H1 (cell line): ENCODE measurements around the gene TRAF3. TPM values are rescaled to one million over a fixed set of nuclear protein-coding genes. Genes with fewer than 3 reads are reported as not detected.

ENCODE experiments used
- CTCF ChIA-PET: fragments of 300-600 bp; sonication (Branson Sonifier 250); formaldehyde crosslinking; loops from one replicate; lab custom pipeline; 2021; ENCODE audit not compliant: partially characterized antibody; lab: Charles Lee
- POLR2A ChIA-PET: fragments of 300-600 bp; sonication (Branson Sonifier 250); formaldehyde crosslinking; loops from one replicate; lab custom pipeline; 2021; ENCODE audit warnings: inconsistent platforms; ENCODE audit not compliant: partially characterized antibody; lab: Charles Lee
- DNase-seq, 2 experiments: peaks; one replicate each; pipeline versions ENCODE4 v3.0.0 to v3.0.0-alpha.2; 2010 to 2022; ENCODE audit warnings: low spot score in 2 of 2, low read depth in 1 of 2, mixed read lengths in 1 of 2
- FAIRE-seq: peaks from 2 replicates; lab custom pipeline; 2011; peaks lifted over from hg19 to GRCh38; lab: Jason Lieb, UNC
- H2AFZ ChIP-seq: 2 replicates; pipeline ENCODE4 v1.8.1; 2012; ENCODE audit warnings: low read length, inconsistent platforms
- H2AK5ac ChIP-seq: 2 replicates; pipeline ENCODE4 v1.6.1; 2013; ENCODE audit warnings: low read depth, low read length
- H2BK120ac ChIP-seq: replicated peaks from 2 replicates; pipeline ENCODE3; 2013; ENCODE audit warnings: low read depth, low read length, inconsistent platforms
- H2BK12ac ChIP-seq: 2 replicates; pipeline ENCODE4 v1.6.1; 2013; ENCODE audit warnings: low read depth, low read length
- H2BK15ac ChIP-seq: 2 replicates; pipeline ENCODE4 v1.6.1; 2013; ENCODE audit warnings: low read length
- H2BK20ac ChIP-seq: 2 replicates; pipeline ENCODE4 v1.6.1; 2013; ENCODE audit warnings: low read length
- H2BK5ac ChIP-seq: 2 replicates; pipeline ENCODE4 v1.6.1; 2013; ENCODE audit warnings: low read depth, low read length
- H3K14ac ChIP-seq: 2 replicates; pipeline ENCODE4 v1.6.1; 2013; ENCODE audit warnings: inconsistent platforms; ENCODE audit not compliant: insufficient read length
- H3K18ac ChIP-seq: 2 replicates; pipeline ENCODE4 v1.6.1; 2013; ENCODE audit warnings: low read length; ENCODE audit errors: extremely low read depth
- H3K23ac ChIP-seq: 2 replicates; pipeline ENCODE4 v1.6.1; 2013; ENCODE audit warnings: inconsistent platforms; ENCODE audit not compliant: insufficient read length
- H3K23me2 ChIP-seq: 2 replicates; pipeline ENCODE4 v1.6.1; 2013; ENCODE audit warnings: low read depth, low read length
- H3K27ac ChIP-seq: 2 replicates; pipeline ENCODE4 v1.6.1; 2011; ENCODE audit warnings: low read depth, low read length, inconsistent platforms
- H3K27me3 ChIP-seq, 4 experiments: replicated peaks in 1 of 4; 1 replicate in 1 of 4; 2 replicates in 3 of 4; pipeline versions ENCODE4 v1.6.1 to v1.8.1; 2011 to 2013; ENCODE audit warnings: low read length in 3 of 4, mild to moderate bottlenecking in 3 of 4, inconsistent platforms in 2 of 4, mixed read lengths in 2 of 4, moderate library complexity in 1 of 4; ENCODE audit not compliant: control insufficient read depth in 3 of 4, insufficient read depth in 3 of 4; ENCODE audit errors: extremely low read depth in 1 of 4
- H3K36me3 ChIP-seq, 4 experiments: 2 replicates each; pipeline versions ENCODE4 v1.6.1 to v1.8.1; 2011 to 2013; ENCODE audit warnings: mild to moderate bottlenecking in 4 of 4, low read length in 3 of 4, moderate library complexity in 2 of 4, control low read depth in 1 of 4, inconsistent platforms in 1 of 4; ENCODE audit not compliant: insufficient read depth in 4 of 4, control insufficient read depth in 2 of 4
- H3K4ac ChIP-seq: replicated peaks from 2 replicates; pipeline ENCODE3; 2013; ENCODE audit warnings: low read length, low read depth, mixed read lengths, inconsistent platforms; ENCODE audit not compliant: insufficient read length
- H3K4me1 ChIP-seq, 4 experiments: replicated peaks in 1 of 4; 1 replicate in 1 of 4; 2 replicates in 3 of 4; pipeline versions ENCODE4 v1.6.1 to v1.8.1; 2011 to 2013; ENCODE audit warnings: low read length in 3 of 4, inconsistent platforms in 2 of 4, mixed read lengths in 1 of 4; ENCODE audit not compliant: insufficient read depth in 4 of 4, control insufficient read depth in 3 of 4
- H3K4me2 ChIP-seq, 2 experiments: 2 replicates each; pipeline versions ENCODE4 v1.6.1 to v1.8.1; 2011 to 2013; ENCODE audit warnings: low read depth in 2 of 2, low read length in 2 of 2, control low read depth in 1 of 2, inconsistent platforms in 1 of 2, mild to moderate bottlenecking in 1 of 2; ENCODE audit not compliant: insufficient read depth in 1 of 2
- H3K4me3 ChIP-seq, 4 experiments: fragments of 200-600, 300-600 bp in 1 of 4; sonication (generic), shearing (Covaris generic), sonication (Bioruptor Twin) in 1 of 4; 2 replicates each; pipeline versions ENCODE4 v1.5.1 to v1.8.1; 2011 to 2016; ENCODE audit warnings: low read length in 4 of 4, low read depth in 3 of 4, control low read depth in 2 of 4, inconsistent platforms in 2 of 4, mild to moderate bottlenecking in 2 of 4, mixed read lengths in 1 of 4, moderate library complexity in 1 of 4; ENCODE audit not compliant: insufficient read depth in 2 of 4; ENCODE audit errors: extremely low read depth in 1 of 4
- H3K56ac ChIP-seq: replicated peaks from 2 replicates; pipeline ENCODE3; 2013; ENCODE audit warnings: low read depth, mild to moderate bottlenecking, mixed read lengths, low read length, inconsistent platforms; ENCODE audit not compliant: insufficient read length
- H3K79me1 ChIP-seq: 2 replicates; pipeline ENCODE4 v1.6.1; 2013; ENCODE audit warnings: low read depth, low read length, control low read depth
- H3K79me2 ChIP-seq, 2 experiments: 2 replicates each; pipeline versions ENCODE4 v1.6.1 to v1.8.1; 2012 to 2013; ENCODE audit warnings: low read length in 2 of 2, mild to moderate bottlenecking in 2 of 2, inconsistent platforms in 1 of 2; ENCODE audit not compliant: insufficient read depth in 2 of 2, control insufficient read depth in 1 of 2
- H3K9ac ChIP-seq, 4 experiments: replicated peaks in 1 of 4; 1 replicate in 1 of 4; 2 replicates in 3 of 4; pipeline versions ENCODE4 v1.6.1 to v1.8.1; 2011 to 2013; ENCODE audit warnings: low read depth in 3 of 4, low read length in 3 of 4, control low read depth in 2 of 4, mild to moderate bottlenecking in 2 of 4, moderate library complexity in 2 of 4, inconsistent platforms in 1 of 4; ENCODE audit errors: extremely low read depth in 1 of 4
- H3K9me3 ChIP-seq, 2 experiments: 2 replicates each; pipeline versions ENCODE4 v1.6.1 to v1.8.1; 2012 to 2013; ENCODE audit warnings: mild to moderate bottlenecking in 2 of 2, moderate library complexity in 2 of 2, control low read depth in 1 of 2, inconsistent platforms in 1 of 2, low read depth in 1 of 2, low read length in 1 of 2, mixed read lengths in 1 of 2; ENCODE audit not compliant: insufficient read depth in 2 of 2
- H4K20me1 ChIP-seq, 2 experiments: replicated peaks in 1 of 2; 2 replicates each; pipeline versions ENCODE3 to v1.8.1; 2011 to 2013; ENCODE audit warnings: inconsistent platforms in 2 of 2, low read length in 2 of 2, mild to moderate bottlenecking in 1 of 2; ENCODE audit not compliant: insufficient read depth in 2 of 2, control insufficient read depth in 1 of 2
- H4K5ac ChIP-seq: 2 replicates; pipeline ENCODE4 v1.6.1; 2013; ENCODE audit warnings: low read length, low read depth, mixed read lengths, inconsistent platforms; ENCODE audit not compliant: insufficient read length
- H4K8ac ChIP-seq: 2 replicates; pipeline ENCODE4 v1.8.0; 2013; ENCODE audit warnings: mild to moderate bottlenecking, moderate library complexity, low read length, inconsistent platforms; ENCODE audit not compliant: insufficient read depth; ENCODE audit errors: extremely low read depth
- H4K91ac ChIP-seq: replicated peaks from 2 replicates; pipeline ENCODE3; 2013; ENCODE audit warnings: low read length, mixed read lengths, inconsistent platforms; ENCODE audit not compliant: insufficient read length
- BCL11A ChIP-seq, 2 experiments: IDR thresholded peaks; one replicate each; pipeline ENCODE4 v1.6.1; 2011; ENCODE audit warnings: low read depth in 2 of 2, low read length in 2 of 2, mild to moderate bottlenecking in 2 of 2
- RXRA ChIP-seq: IDR thresholded peaks from 2 replicates; pipeline ENCODE4 v1.6.1; 2011; ENCODE audit warnings: low read depth, mild to moderate bottlenecking, low read length, moderate library complexity; ENCODE audit not compliant: insufficient read depth
- WGBS, 2 experiments: shearing (Covaris generic) in 1 of 2; methylation state at CpG; one replicate each; pipeline versions ENCODE4 v1.1.6 to v1.1.7; 2013 to 2015; ENCODE audit warnings: low lambda C conversion rate in 2 of 2, mixed read lengths in 2 of 2, inconsistent platforms in 1 of 2, low coverage in 1 of 2, missing lambda C conversion rate in 1 of 2; ENCODE audit not compliant: insufficient replicate concordance in 2 of 2, insufficient coverage in 1 of 2, insufficient read length in 1 of 2; ENCODE audit errors: extremely low coverage in 1 of 2, missing lambda C conversion rate in 1 of 2; 5-methylcytosine and 5-hydroxymethylcytosine counted together
- polyA plus RNA-seq, 7 experiments: library from polyadenylated mRNA; depleted of rRNA in 3 of 7; stranded (reverse) in 5 of 7; unstranded in 2 of 7; fragments of >200 nt in 5 of 7; fragments of 200-250 nt in 2 of 7; gene quantifications; 1 replicate in 5 of 7; 2 replicates in 1 of 7; 4 replicates in 1 of 7; pipeline versions ENCODE4 v1.2.1 to v1.2.3, GENCODE V29; 2011 to 2013; ENCODE audit warnings: missing spikeins in 2 of 7, mixed read lengths in 2 of 7
- total RNA-seq: library from RNA; stranded (reverse); fragmentation: NEBNext Ultra II Directional; extraction: Animal tissue kit (Norgen Biotek cat#: 25700); gene quantifications from 2 replicates; pipeline ENCODE4 v1.2.1, GENCODE V29; 2021
- TF ChIP-seq, protein P1 (sequence below): IDR thresholded peaks from 2 replicates; pipeline ENCODE4 v1.6.1; 2012; ENCODE audit warnings: inconsistent platforms
- TF ChIP-seq, protein P2 (sequence below): IDR thresholded peaks from 2 replicates; pipeline ENCODE4 v1.6.1; 2012; ENCODE audit warnings: inconsistent platforms

Gene TRAF3
- total and polyA plus RNA-seq, 2 of the 8 experiments (the other 6 are each of a cell fraction or from before 2014, with no cell fraction given) = 5.8 to 12.1 TPM

DNA sequence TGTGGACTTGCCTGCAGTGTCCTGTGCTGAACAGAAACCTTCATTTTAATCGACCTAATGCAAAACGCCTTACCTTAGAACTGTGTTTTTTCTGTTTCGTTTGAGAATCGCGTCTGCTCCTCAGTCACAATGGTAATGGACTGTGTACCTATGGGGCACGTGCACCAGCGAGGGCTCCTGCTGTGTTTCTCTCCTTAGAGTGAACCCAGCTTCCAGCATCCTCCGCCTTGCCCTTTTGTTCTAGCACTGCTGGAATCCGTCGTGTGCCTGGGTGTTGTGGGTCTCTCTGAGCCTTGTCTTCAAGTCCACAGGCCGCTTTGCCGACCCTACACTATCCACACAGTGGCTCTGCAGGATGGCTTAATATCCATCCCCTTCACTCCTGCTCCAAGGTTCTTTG is 148.9 kb downstream of the TRAF3 start:
- TF ChIP-seq, protein P1, sequence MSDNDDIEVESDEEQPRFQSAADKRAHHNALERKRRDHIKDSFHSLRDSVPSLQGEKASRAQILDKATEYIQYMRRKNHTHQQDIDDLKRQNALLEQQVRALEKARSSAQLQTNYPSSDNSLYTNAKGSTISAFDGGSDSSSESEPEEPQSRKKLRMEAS = peak; percentile 36; the same call in 1 of the 2 replicates
- TF ChIP-seq BCL11A (IDR thresholded peaks at IDR 0.05; ENCODE audit: low read depth in 2 of 2, low read length in 2 of 2) (no peak), RXRA (no peak)
- TF ChIP-seq, protein P2, sequence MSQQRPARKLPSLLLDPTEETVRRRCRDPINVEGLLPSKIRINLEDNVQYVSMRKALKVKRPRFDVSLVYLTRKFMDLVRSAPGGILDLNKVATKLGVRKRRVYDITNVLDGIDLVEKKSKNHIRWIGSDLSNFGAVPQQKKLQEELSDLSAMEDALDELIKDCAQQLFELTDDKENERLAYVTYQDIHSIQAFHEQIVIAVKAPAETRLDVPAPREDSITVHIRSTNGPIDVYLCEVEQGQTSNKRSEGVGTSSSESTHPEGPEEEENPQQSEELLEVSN = 0 out of 2 replicates have a peak, but pooled peaks have one; percentile 30
- TF ChIP-seq, all 59 proteins: peak for 2
- Histone ChIP-seq H2BK15ac (0 out of 2 replicates have a peak overlapping the region, but pooled peaks have one; percentile 12), H3K23me2 (peaks cover 36% of the 10 kb centered on the region; the same call in 1 of the 2 replicates), H2BK20ac (no peak overlapping the region), H3K4me2 (peak overlapping the region; percentile 25 to 58; a peak in 3 of 4 replicates), H3K9ac (no peak overlapping the region), H2AFZ (0 out of 2 replicates have a peak overlapping the region, but pooled peaks have one; percentile 34), H3K4ac (no peak overlapping the region), H3K36me3 (peaks cover 0 to 6% (median 0%) of the 10 kb centered on the region in 4 experiments; a peak in 1 of 8 replicates), H3K79me2 (no peaks in the 10 kb centered on the region), H4K91ac (no peak overlapping the region), H4K5ac (no peak overlapping the region), H3K18ac (peak overlapping the region; percentile 62; the same call in 1 of the 2 replicates), H2BK5ac (peak overlapping the region; percentile 68), H3K9me3 (no peaks in the 10 kb centered on the region), H2BK120ac (no peak overlapping the region), H4K20me1 (peaks cover 0 to 11% of the 10 kb centered on the region in 2 experiments), H3K4me3 (peak overlapping the region in 1 of 4 experiments; percentile 2; a peak in 2 of 8 replicates), H3K27me3 (peaks cover 43 to 94% (median 80%) of the 10 kb centered on the region in 4 experiments), H3K23ac (no peak overlapping the region), H3K14ac (no peak overlapping the region), H2BK12ac (peak overlapping the region; percentile 92; the same call in 1 of the 2 replicates), H3K27ac (no peak overlapping the region), H2AK5ac (peak overlapping the region; percentile 32; the same call in 1 of the 2 replicates), H4K8ac (no peak overlapping the region), H3K4me1 (peaks cover 5 to 40% (median 24%) of the 10 kb centered on the region in 4 experiments), H3K56ac (no peak overlapping the region), H3K79me1 (no peaks in the 10 kb centered on the region)
- DNase-seq (no peak), FAIRE-seq (no peak)
- ChIA-PET CTCF (interaction anchor here (2.7 kb wide), 1 partner anchor 232 kb away, joined by 17 read pairs; no protein-coding TSS in a partner anchor), POLR2A (no interaction called here)
- WGBS, 2 experiments = 36% methylated on average over 12 of the region's 12 CpGs; no CpG with 5 or more reads in 1 of the 2 experiments
